ENCODE measurements around the gene NBAS.

DNA sequence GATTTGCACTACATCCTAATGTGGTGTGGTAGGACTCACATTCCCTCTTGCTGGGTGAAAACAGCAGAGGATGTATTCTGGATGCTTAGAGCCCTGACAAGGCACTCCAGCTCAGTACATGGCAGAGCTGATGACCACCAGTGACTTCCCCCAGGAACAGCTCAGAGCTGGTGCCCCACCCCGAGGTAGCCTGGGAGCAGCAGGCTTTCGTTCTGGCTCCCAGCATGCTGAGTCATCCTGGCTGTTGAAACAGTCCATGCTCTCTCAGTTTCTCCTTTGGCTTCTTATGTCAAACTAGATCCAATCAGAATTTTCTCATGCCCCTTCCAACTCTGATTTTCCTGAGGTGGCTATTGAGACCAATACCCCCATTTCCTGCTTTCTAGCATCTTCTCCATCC is 438.2 kb downstream of the NBAS start:
- TF ChIP-seq, protein P1, sequence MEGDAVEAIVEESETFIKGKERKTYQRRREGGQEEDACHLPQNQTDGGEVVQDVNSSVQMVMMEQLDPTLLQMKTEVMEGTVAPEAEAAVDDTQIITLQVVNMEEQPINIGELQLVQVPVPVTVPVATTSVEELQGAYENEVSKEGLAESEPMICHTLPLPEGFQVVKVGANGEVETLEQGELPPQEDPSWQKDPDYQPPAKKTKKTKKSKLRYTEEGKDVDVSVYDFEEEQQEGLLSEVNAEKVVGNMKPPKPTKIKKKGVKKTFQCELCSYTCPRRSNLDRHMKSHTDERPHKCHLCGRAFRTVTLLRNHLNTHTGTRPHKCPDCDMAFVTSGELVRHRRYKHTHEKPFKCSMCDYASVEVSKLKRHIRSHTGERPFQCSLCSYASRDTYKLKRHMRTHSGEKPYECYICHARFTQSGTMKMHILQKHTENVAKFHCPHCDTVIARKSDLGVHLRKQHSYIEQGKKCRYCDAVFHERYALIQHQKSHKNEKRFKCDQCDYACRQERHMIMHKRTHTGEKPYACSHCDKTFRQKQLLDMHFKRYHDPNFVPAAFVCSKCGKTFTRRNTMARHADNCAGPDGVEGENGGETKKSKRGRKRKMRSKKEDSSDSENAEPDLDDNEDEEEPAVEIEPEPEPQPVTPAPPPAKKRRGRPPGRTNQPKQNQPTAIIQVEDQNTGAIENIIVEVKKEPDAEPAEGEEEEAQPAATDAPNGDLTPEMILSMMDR (optimal IDR thresholded peaks at IDR 0.05 in 1 of 3, IDR thresholded peaks at IDR 0.05 in 1 of 3, conservative IDR thresholded peaks at IDR 0.05 in 1 of 3; ENCODE audit: extremely low read depth in 1 of 3, insufficient read depth in 2 of 3, low read length in 3 of 3), result no peak
- no peak for TF ChIP-seq EZH2 (IDR thresholded peaks at IDR 0.05; ENCODE audit: low read length)

Measured in keratinocyte (primary cell).